Smooth muscle cell (in vitro differentiated cells): ENCODE results near the gene HDAC8. TPM values are rescaled to one million over a fixed set of nuclear protein-coding genes. Genes with fewer than 3 reads are reported as not detected.
"Not testable (repeated sequence)": the region's sequence is repeated elsewhere in the genome, so short reads cannot be mapped to it uniquely, and the experiment has no call there.

Experiments
- DNase-seq: peaks from one replicate; lab custom pipeline; 2025; ENCODE audit not compliant: unreplicated experiment; lab: John Stamatoyannopoulos, UW
- H2AFZ ChIP-seq: fragments of 200-600 bp; sonication (generic); 2 replicates; pipeline ENCODE4 v1.6.0; 2016; ENCODE audit warnings: antibody characterized with exemption, low read depth, mild to moderate bottlenecking
- H3F3A ChIP-seq: fragments of 200-600 bp; sonication (generic); 2 replicates; pipeline ENCODE4 v1.6.0; 2017; ENCODE audit warnings: antibody characterized with exemption, low read depth
- H3K27ac ChIP-seq: fragments of 200-600 bp; sonication (generic); 2 replicates; pipeline ENCODE4 v1.5.1; 2016; ENCODE audit warnings: low read depth, mild to moderate bottlenecking
- H3K27me3 ChIP-seq: fragments of 200-600 bp; sonication (generic); 2 replicates; pipeline ENCODE4 v1.6.1; 2016; ENCODE audit warnings: low read depth, mild to moderate bottlenecking
- H3K36me3 ChIP-seq: fragments of 200-600 bp; sonication (generic); 2 replicates; pipeline ENCODE4 v1.5.1; 2016; ENCODE audit warnings: low read depth
- H3K4me1 ChIP-seq: fragments of 200-600 bp; sonication (generic); 2 replicates; pipeline ENCODE4 v1.5.1; 2016; ENCODE audit warnings: low read depth
- H3K4me2 ChIP-seq: fragments of 200-600 bp; sonication (generic); 2 replicates; pipeline ENCODE4 v1.6.0; 2016; ENCODE audit warnings: mild to moderate bottlenecking
- H3K4me3 ChIP-seq: fragments of 200-600 bp; sonication (generic); 2 replicates; pipeline ENCODE4 v1.5.1; 2016; ENCODE audit warnings: mild to moderate bottlenecking
- H3K79me2 ChIP-seq: fragments of 200-600 bp; sonication (generic); 2 replicates; pipeline ENCODE4 v1.6.0; 2016; ENCODE audit warnings: low read depth, mild to moderate bottlenecking
- H3K9ac ChIP-seq: fragments of 200-600 bp; sonication (generic); 2 replicates; pipeline ENCODE4 v1.6.0; 2016; ENCODE audit warnings: low read depth
- H3K9me3 ChIP-seq: fragments of 200-600 bp; sonication (generic); replicated peaks from 2 replicates; pipeline ENCODE4 v1.5.1; 2016; ENCODE audit warnings: low read depth
- H4K20me1 ChIP-seq: fragments of 200-600 bp; sonication (generic); 2 replicates; pipeline ENCODE4 v1.6.0; 2016; ENCODE audit warnings: low read depth
- CTCF ChIP-seq: fragments of 200-600 bp; sonication (generic); IDR thresholded peaks from 2 replicates; pipeline ENCODE4 v1.5.1; 2017; ENCODE audit warnings: borderline replicate concordance, mild to moderate bottlenecking, antibody characterized with exemption; ENCODE audit not compliant: insufficient read depth, poor library complexity, severe bottlenecking
- WGBS: methylation state at CpG from one replicate; pipeline ENCODE4 v1.1.7; 2016; ENCODE audit warnings: low lambda C conversion rate; 5-methylcytosine and 5-hydroxymethylcytosine counted together
- polyA plus RNA-seq: library from polyadenylated mRNA; unstranded; fragments of >200 nt; fragmentation: Nextera tagmentation; extraction: Ambion mirVana; gene quantifications from 2 replicates; pipeline ENCODE4 v1.2.1, GENCODE V29; 2016
- total RNA-seq: library from RNA; depleted of rRNA; stranded (reverse); fragments of >200 nt; gene quantifications from 2 replicates; pipeline ENCODE4 v1.2.3, GENCODE V29; 2014

The HDAC8 gene
- total and polyA plus RNA-seq, 2 experiments from 2014 or later, result 23.1 to 40.7 TPM

- H3K4me1 ChIP-seq, result no peaks in the 10 kb centered on the region
- no peak for TF ChIP-seq CTCF
- no peaks in the 10 kb centered on the region for H3K9me3 ChIP-seq
- DNase-seq, result no peak
- no peaks in the 10 kb centered on the region for H3F3A ChIP-seq
- no peak overlapping the region for H3K27ac ChIP-seq
- H3K79me2 ChIP-seq, result no peaks in the 10 kb centered on the region
- H4K20me1 ChIP-seq, result no peaks in the 10 kb centered on the region
- H3K4me2 ChIP-seq, result no peak overlapping the region
- no peaks in the 10 kb centered on the region for H3K27me3 ChIP-seq
- no peaks in the 10 kb centered on the region for H3K36me3 ChIP-seq
- H3K4me3 ChIP-seq, result no peak overlapping the region
- WGBS, result 77% methylated on average over 2 of the region's 2 CpGs
- H2AFZ ChIP-seq, result no peak overlapping the region
- no peak overlapping the region for H3K9ac ChIP-seq
Measured at GRCh38 chrX:72461288-72461687, 111.4 kb downstream of the HDAC8 start.

GRCh38 chrX:72460715-72461114, 111.9 kb downstream of the HDAC8 start:
- Histone ChIP-seq H3K9me3 (no peaks in the 10 kb centered on the region), H3K4me1 (no peaks in the 10 kb centered on the region), H3K36me3 (no peaks in the 10 kb centered on the region), H2AFZ (no peak overlapping the region), H3K27me3 (no peaks in the 10 kb centered on the region), H3K27ac (no peak overlapping the region), H4K20me1 (no peaks in the 10 kb centered on the region), H3K9ac (no peak overlapping the region), H3F3A (no peaks in the 10 kb centered on the region), H3K4me3 (no peak overlapping the region), H3K4me2 (no peak overlapping the region), H3K79me2 (no peaks in the 10 kb centered on the region)
- no peak for TF ChIP-seq CTCF
- DNase-seq, result no peak
- 83% methylated on average over 1 of the region's 1 CpG for WGBS

- not testable (repeated sequence) for H3K36me3 ChIP-seq, H3K4me2 ChIP-seq, H3K27me3 ChIP-seq, H3K79me2 ChIP-seq, DNase-seq, H3K4me1 ChIP-seq, H3K9me3 ChIP-seq, H3K27ac ChIP-seq, H3K9ac ChIP-seq, H3F3A ChIP-seq, H2AFZ ChIP-seq, H4K20me1 ChIP-seq, H3K4me3 ChIP-seq
- 90% methylated on average over 1 of the region's 1 CpG for WGBS
Measured at GRCh38 chrX:72449034-72449433, 123.6 kb downstream of the HDAC8 start.

- not testable (repeated sequence) for H3K79me2 ChIP-seq, H3K36me3 ChIP-seq, H4K20me1 ChIP-seq, H3F3A ChIP-seq, H3K4me3 ChIP-seq, H3K4me2 ChIP-seq, DNase-seq, H2AFZ ChIP-seq, H3K4me1 ChIP-seq, H3K27me3 ChIP-seq, H3K9ac ChIP-seq, H3K27ac ChIP-seq, H3K9me3 ChIP-seq
- WGBS, result 91% methylated on average over 16 of the region's 16 CpGs
Measured at GRCh38 chrX:72440764-72441163, 131.9 kb downstream of the HDAC8 start.

- Histone ChIP-seq H2AFZ (no peak overlapping the region), H3K9me3 (peaks cover 5% of the 10 kb centered on the region), H3K27me3 (no peaks in the 10 kb centered on the region), H3K9ac (no peak overlapping the region), H3K4me1 (no peaks in the 10 kb centered on the region), H3K36me3 (no peaks in the 10 kb centered on the region), H3K4me3 (no peak overlapping the region), H3K27ac (no peak overlapping the region), H3K4me2 (no peak overlapping the region), H3K79me2 (no peaks in the 10 kb centered on the region), H4K20me1 (no peaks in the 10 kb centered on the region), H3F3A (no peaks in the 10 kb centered on the region)
- no peak for TF ChIP-seq CTCF
- no peak for DNase-seq
Measured at GRCh38 chrX:72436010-72436409, 136.6 kb downstream of the HDAC8 start.
